HG02885 (cell line): ENCODE data around the gene ZNF440.
"Not testable (repeated sequence)": the region's sequence is repeated elsewhere in the genome, so short reads cannot be mapped to it uniquely, and the experiment has no call there.

Experiments used
- ATAC-seq: cut with Tn5 transposase; IDR thresholded peaks from one replicate; pipeline ENCODE4 v1.9.1; 2021; ENCODE audit warnings: mild to moderate bottlenecking; ENCODE audit not compliant: unreplicated experiment, poor library complexity

The ZNF440 gene

GRCh38 chr19:11821474-11822109, 7.5 kb downstream of the ZNF440 start:
- no peak for ATAC-seq

- not testable (repeated sequence) for ATAC-seq
Measured at GRCh38 chr19:11828957-11829876, 15.1 kb downstream of the ZNF440 start.

GRCh38 chr19:11832253-11832912, 18.3 kb downstream of the ZNF440 start:
- ATAC-seq: no peak

GRCh38 chr19:11833541-11833940, 19.5 kb downstream of the ZNF440 start:
- ATAC-seq: no peak

GRCh38 chr19:11835626-11836066, 21.6 kb downstream of the ZNF440 start:
- ATAC-seq: not testable (repeated sequence)

- no peak for ATAC-seq
Measured at GRCh38 chr19:11843722-11844121, 29.6 kb downstream of the ZNF440 start.

- ATAC-seq: not testable (repeated sequence)
Measured at GRCh38 chr19:11847615-11848014, 33.5 kb downstream of the ZNF440 start.

GRCh38 chr19:11848200-11848593, 34.1 kb downstream of the ZNF440 start:
- ATAC-seq: no peak

GRCh38 chr19:11848594-11849469, 34.8 kb downstream of the ZNF440 start, which contains the start of gene ZNF439:
Gene ZNF439 (plus strand): TSS chr19:11848726. CDS start chr19:11848868, 142 bp downstream.
- no peak for ATAC-seq

GRCh38 chr19:11850289-11850688, 36.2 kb downstream of the ZNF440 start:
- ATAC-seq: not testable (repeated sequence)

GRCh38 chr19:11853358-11853757, 39.3 kb downstream of the ZNF440 start:
- no peak for ATAC-seq

- ATAC-seq: no peak
Measured at GRCh38 chr19:11856596-11857250, 42.6 kb downstream of the ZNF440 start.

GRCh38 chr19:11860721-11861120, 46.6 kb downstream of the ZNF440 start:
- ATAC-seq: no peak

GRCh38 chr19:11861301-11861700, 47.2 kb downstream of the ZNF440 start:
- ATAC-seq: no peak

GRCh38 chr19:11867766-11868165, 53.7 kb downstream of the ZNF440 start:
- not testable (repeated sequence) for ATAC-seq

GRCh38 chr19:11868188-11868587, 54.1 kb downstream of the ZNF440 start:
- no peak for ATAC-seq

GRCh38 chr19:11872624-11873023, 58.6 kb downstream of the ZNF440 start:
- ATAC-seq: no peak

- no peak for ATAC-seq
Measured at GRCh38 chr19:11873762-11874161, 59.7 kb downstream of the ZNF440 start.

GRCh38 chr19:11879687-11880266, 65.7 kb downstream of the ZNF440 start:
- ATAC-seq: not testable (repeated sequence)
